GM18868 (cell line): Measurements from ENCODE around the gene IL12RB1.
A peak's percentile ranks its signal among the peaks of the same experiment; 100 is the strongest.
"Not testable (repeated sequence)": the region's sequence is repeated elsewhere in the genome, so short reads cannot be mapped to it uniquely, and the experiment has no call there.

ENCODE experiments used
- ATAC-seq: cut with Tn5 transposase; IDR thresholded peaks from one replicate; pipeline ENCODE4 v1.9.1; 2021; ENCODE audit warnings: mild to moderate bottlenecking, moderate library complexity; ENCODE audit not compliant: unreplicated experiment

IL12RB1 gene

GRCh38 chr19:18112989-18113478, 26.3 kb upstream of the IL12RB1 start:
- ATAC-seq = no peak

- no peak for ATAC-seq
These were observed 24.0 kb upstream of the IL12RB1 start for GRCh38 chr19:18110609-18111232.

- ATAC-seq = no peak
These were observed 23.2 kb upstream of the IL12RB1 start for GRCh38 chr19:18109733-18110608.

GRCh38 chr19:18109341-18109732, 22.6 kb upstream of the IL12RB1 start:
- no peak for ATAC-seq

GRCh38 chr19:18108897-18109296, 22.2 kb upstream of the IL12RB1 start:
- ATAC-seq = no peak

- ATAC-seq = no peak
These were observed 20.5 kb upstream of the IL12RB1 start for GRCh38 chr19:18107235-18107634.

- not testable (repeated sequence) for ATAC-seq
These were observed 18.5 kb upstream of the IL12RB1 start for GRCh38 chr19:18105259-18105658.

GRCh38 chr19:18104793-18105131, 18.0 kb upstream of the IL12RB1 start:
- no peak for ATAC-seq

GRCh38 chr19:18102916-18103542, 16.3 kb upstream of the IL12RB1 start:
- no peak for ATAC-seq

- no peak for ATAC-seq
These were observed 14.5 kb upstream of the IL12RB1 start for GRCh38 chr19:18101268-18101667.

- no peak for ATAC-seq
These were observed 14.0 kb upstream of the IL12RB1 start for GRCh38 chr19:18100710-18101109.

GRCh38 chr19:18099623-18099995, 12.9 kb upstream of the IL12RB1 start:
- no peak for ATAC-seq

GRCh38 chr19:18098891-18099622, 12.3 kb upstream of the IL12RB1 start:
- peak; percentile 57 for ATAC-seq

- no peak for ATAC-seq
These were observed 11.5 kb upstream of the IL12RB1 start for GRCh38 chr19:18097993-18098890.

- ATAC-seq = no peak
These were observed 10.7 kb upstream of the IL12RB1 start, which contains the start of gene MAST3 for GRCh38 chr19:18097217-18097992. Gene MAST3, plus strand, starts transcription at chr19:18097778. Its CDS starts 15 bp downstream, at chr19:18097793.

- ATAC-seq = no peak
These were observed 9.5 kb upstream of the IL12RB1 start for GRCh38 chr19:18096258-18096657.

- ATAC-seq = no peak
These were observed 6.9 kb upstream of the IL12RB1 start for GRCh38 chr19:18093439-18094161.

GRCh38 chr19:18091217-18091608, 4.5 kb upstream of the IL12RB1 start:
- ATAC-seq = no peak
